Activated CD4-positive, alpha-beta T cell treated with anti-CD3 and anti-CD28 coated beads, Interleukin-2, amount 10 ng/mL, durations not matched to agents 7 days and 5 days (primary cell): ENCODE results near the gene STUM. TPM values are rescaled to one million over a fixed set of nuclear protein-coding genes. Genes with fewer than 3 reads are reported as not detected.

Experiments
- CTCF ChIA-PET: fragments of 350-600 bp; sonication (Branson Sonifier 250); formaldehyde crosslinking; loops from one replicate; lab custom pipeline; 2021; ENCODE audit warnings: antibody characterized with exemption; lab: Charles Lee
- POLR2A ChIA-PET: fragments of 350-600 bp; sonication (Branson Sonifier 250); formaldehyde crosslinking; loops from one replicate; lab custom pipeline; 2021; ENCODE audit warnings: antibody characterized with exemption; lab: Charles Lee
- DNase-seq: peaks from one replicate; pipeline ENCODE4 v3.0.0-alpha.2; 2020
- H3K27ac Mint-ChIP-seq: one replicate; pipeline ENCODE4 v1.8.0; 2021; ENCODE audit warnings: mild to moderate bottlenecking, moderate library complexity, mixed read lengths
- H3K27me3 Mint-ChIP-seq: one replicate; pipeline ENCODE4 v1.8.0; 2021; ENCODE audit warnings: mixed read lengths
- H3K36me3 Mint-ChIP-seq: one replicate; pipeline ENCODE4 v1.8.0; 2021; ENCODE audit warnings: low read depth, mixed read lengths
- H3K4me1 Mint-ChIP-seq: one replicate; pipeline ENCODE4 v1.8.0; 2021; ENCODE audit warnings: mixed read lengths
- H3K4me3 Mint-ChIP-seq: one replicate; pipeline ENCODE4 v1.8.0; 2021; ENCODE audit warnings: mild to moderate bottlenecking, moderate library complexity, mixed read lengths
- H3K9me3 Mint-ChIP-seq: one replicate; pipeline ENCODE4 v1.8.0; 2021; ENCODE audit warnings: mixed read lengths
- total RNA-seq, 2 experiments: library from RNA; stranded (reverse); gene quantifications; one replicate each; pipeline ENCODE4 v1.2.3, GENCODE V29; 2021

Gene STUM
- total RNA-seq, 2 experiments from 2014 or later, result not detected

DNA sequence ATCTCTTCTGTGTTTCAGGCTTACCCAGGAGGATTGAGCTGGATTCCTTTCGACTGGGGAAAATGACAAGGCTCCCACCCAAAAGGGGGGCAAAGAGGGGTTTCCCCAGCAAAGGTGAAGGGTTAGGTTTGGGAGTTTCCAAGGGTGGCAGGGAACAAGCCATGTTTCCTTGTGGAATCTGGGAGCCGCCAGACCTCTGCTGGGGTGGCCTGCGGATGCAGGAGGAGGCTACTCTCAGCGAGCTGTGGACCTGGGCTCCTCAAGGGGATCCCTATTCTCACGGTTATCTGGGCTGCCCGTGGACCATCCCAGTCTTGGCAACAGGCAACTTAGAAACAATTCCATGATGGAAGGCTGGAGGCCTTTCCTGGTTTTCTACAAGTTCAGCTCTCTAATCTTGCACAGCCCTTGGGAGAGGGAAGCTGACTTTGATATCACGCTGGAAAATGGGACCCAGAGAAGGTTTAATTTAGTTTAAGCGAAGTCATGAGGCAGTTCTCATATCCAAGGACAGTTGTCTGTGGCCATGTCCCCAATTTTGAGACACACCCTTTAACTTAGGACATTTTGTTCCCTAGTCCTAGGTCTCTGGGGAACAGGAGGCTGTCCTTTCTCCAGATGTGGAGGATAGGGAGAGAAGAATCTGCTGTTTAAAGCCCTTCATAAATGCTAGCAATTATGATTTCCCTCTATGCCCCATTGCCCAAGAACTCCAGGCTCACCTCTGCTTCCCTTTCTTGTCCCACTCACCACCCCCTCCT is 24.7 kb upstream of the STUM start:
- Mint-ChIP-seq H3K27ac (no peak overlapping the region), H3K9me3 (no peaks in the 10 kb centered on the region), H3K27me3 (peaks cover 3% of the 10 kb centered on the region), H3K36me3 (no peaks in the 10 kb centered on the region), H3K4me3 (no peak overlapping the region), H3K4me1 (no peaks in the 10 kb centered on the region)
- no peak for DNase-seq
- ChIA-PET POLR2A (no interaction called here), CTCF (no interaction called here)

DNA sequence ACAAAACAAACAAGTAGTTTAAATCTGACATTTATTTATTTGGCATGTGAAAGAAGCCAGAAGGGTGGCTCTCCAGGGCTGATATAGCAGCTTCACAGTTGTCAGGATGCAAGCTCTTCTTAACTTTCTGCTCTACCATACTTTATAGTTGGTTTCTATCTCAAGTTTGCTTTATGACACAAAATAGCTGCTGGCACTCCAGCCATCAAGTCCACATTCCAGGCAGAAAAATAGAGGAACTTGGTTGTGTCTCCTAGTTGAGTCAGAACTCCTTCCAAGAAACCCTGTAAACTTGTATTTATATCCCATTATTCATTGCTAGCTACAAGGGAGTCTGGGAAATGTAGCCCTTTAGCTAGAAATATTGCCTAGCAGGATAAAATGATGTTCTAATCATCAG is 24.0 kb upstream of the STUM start:
- DNase-seq, result no peak
- ChIA-PET POLR2A (no interaction called here), CTCF (interaction anchor here (0.7 to 1.0 kb wide), 2 partner anchors 10 to 16 kb away, joined by 3 read pairs; no protein-coding TSS in a partner anchor)
- no peaks in the 10 kb centered on the region for H3K9me3 Mint-ChIP-seq
- no peaks in the 10 kb centered on the region for H3K36me3 Mint-ChIP-seq
- H3K4me3 Mint-ChIP-seq, result no peak overlapping the region
- H3K4me1 Mint-ChIP-seq, result no peaks in the 10 kb centered on the region
- no peak overlapping the region for H3K27ac Mint-ChIP-seq
- peaks cover 3% of the 10 kb centered on the region for H3K27me3 Mint-ChIP-seq

DNA sequence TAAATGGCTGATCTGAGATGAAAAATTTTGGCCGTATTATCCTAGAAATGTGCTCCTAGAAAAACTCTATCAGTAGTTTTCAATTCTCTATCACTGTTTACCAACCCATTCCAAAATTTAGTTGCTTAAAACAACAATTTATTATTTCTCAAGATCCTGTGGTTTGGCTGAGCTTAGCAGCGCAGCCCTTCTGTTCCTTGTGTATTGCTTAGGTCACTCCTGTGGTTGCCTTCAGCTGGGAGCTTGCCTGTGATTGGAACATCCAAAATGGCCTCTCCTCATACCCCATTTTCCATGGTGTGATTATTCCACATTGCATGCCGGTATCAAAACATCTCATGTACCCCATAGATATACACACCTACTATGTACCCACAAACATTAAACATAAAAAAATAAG is 22.8 kb upstream of the STUM start:
- CTCF ChIA-PET, result interaction anchor here (1.0 to 1.1 kb wide), 2 partner anchors 35 to 51 kb away, joined by 3 read pairs; no protein-coding TSS in a partner anchor
- Mint-ChIP-seq H3K4me3 (no peak overlapping the region), H3K27ac (no peak overlapping the region), H3K27me3 (peaks cover 3% of the 10 kb centered on the region), H3K36me3 (no peaks in the 10 kb centered on the region), H3K4me1 (no peaks in the 10 kb centered on the region), H3K9me3 (no peaks in the 10 kb centered on the region)
- POLR2A ChIA-PET, result no interaction called here
- DNase-seq, result no peak

DNA sequence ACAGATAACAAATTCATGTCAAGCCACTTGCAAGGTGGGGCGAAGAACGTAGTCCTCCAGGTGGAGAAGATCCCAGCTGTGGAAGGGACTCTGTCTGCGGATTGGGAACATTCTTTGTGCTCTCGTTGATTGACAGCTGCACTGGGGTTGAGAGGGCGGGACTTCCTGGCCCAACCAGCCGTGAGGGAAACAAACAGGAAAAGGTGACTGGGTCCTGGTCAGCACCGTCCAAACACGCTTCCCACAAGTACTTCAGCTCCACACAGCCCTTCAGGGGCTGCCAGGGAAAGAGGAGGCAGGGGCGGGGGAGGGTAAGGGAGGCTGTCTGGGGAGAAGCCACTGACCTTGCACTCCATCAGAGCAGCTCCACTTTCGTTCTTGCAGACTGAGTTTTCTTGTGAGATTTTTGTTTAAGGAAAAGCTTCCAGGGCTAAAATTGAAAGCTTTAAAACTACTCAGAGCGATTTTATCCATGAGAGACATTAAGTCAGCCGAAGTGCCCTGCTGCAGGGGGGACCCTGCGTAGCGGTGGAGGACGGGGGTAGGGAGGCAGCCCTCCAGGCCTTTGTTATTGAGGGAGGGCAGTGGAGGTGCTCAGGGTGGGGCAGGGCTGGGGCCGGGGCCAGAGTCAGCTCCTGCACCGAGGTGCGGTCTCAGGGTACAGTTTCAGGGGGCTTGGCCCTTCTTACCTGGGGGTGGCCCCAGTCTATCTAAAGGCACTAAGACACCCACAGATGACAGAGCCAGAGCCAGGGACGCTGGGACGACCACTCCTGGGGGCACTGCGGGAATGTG is 21.6 kb upstream of the STUM start:
- Mint-ChIP-seq H3K9me3 (no peaks in the 10 kb centered on the region), H3K4me3 (no peak overlapping the region), H3K27ac (no peak overlapping the region), H3K36me3 (no peaks in the 10 kb centered on the region), H3K27me3 (peaks cover 10% of the 10 kb centered on the region), H3K4me1 (no peaks in the 10 kb centered on the region)
- POLR2A ChIA-PET, result no interaction called here
- CTCF ChIA-PET, result interaction anchor here (1.0 to 1.1 kb wide), 2 partner anchors 36 to 52 kb away, joined by 3 read pairs; no protein-coding TSS in a partner anchor
- no peak for DNase-seq

DNA sequence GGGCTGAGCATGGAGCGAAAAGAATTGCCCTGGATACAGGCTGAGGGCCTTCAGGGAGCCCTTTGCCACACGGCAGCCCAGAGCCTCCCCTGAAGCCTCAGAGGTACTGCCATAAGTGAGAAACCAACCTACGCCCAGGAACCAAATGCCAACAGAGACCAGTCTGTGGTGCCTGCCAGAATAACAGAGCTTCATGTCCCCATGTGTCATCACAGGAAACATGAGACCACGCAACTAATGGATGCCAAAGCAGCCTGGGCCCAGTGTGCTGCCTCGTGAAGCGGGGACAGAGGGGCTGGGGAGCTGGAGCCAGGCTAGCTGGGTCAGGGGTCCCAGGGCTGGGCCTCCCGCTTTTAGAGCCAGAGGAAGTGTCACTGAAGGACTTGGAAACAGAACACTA is 18.7 kb upstream of the STUM start:
- Mint-ChIP-seq H3K27ac (no peak overlapping the region), H3K27me3 (peaks cover 8% of the 10 kb centered on the region), H3K4me1 (no peaks in the 10 kb centered on the region), H3K4me3 (no peak overlapping the region), H3K9me3 (no peaks in the 10 kb centered on the region), H3K36me3 (no peaks in the 10 kb centered on the region)
- ChIA-PET POLR2A (no interaction called here), CTCF (interaction anchor here (1.0 kb wide), 1 partner anchor 122 kb away, joined by 3 read pairs; the partner anchor contains the start of gene PARP1)
- DNase-seq, result no peak

DNA sequence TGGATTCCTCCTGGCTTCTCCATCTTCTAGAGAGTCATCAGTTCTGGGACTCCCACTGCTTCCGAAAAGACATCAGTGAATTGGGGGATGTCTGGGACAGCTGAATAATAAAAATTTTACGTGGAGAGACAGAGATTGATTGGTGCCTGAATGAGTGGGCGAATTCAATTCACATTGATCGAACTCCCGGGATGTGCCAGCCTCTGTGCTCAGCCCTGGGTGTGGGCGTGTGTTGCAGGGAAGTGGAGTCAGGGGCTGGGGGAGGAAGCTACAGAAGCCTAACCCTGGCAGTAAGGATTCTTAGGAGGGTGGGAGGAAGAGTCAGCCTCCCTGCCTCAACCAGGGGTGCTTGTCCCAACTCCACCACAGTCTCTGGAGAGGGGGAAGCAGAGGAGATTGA is 18.0 kb upstream of the STUM start:
- H3K36me3 Mint-ChIP-seq, result no peaks in the 10 kb centered on the region
- H3K27ac Mint-ChIP-seq, result no peak overlapping the region
- H3K9me3 Mint-ChIP-seq, result no peaks in the 10 kb centered on the region
- peaks cover 6% of the 10 kb centered on the region for H3K27me3 Mint-ChIP-seq
- no peak overlapping the region for H3K4me3 Mint-ChIP-seq
- ChIA-PET POLR2A (no interaction called here), CTCF (no interaction called here)
- no peaks in the 10 kb centered on the region for H3K4me1 Mint-ChIP-seq
- no peak for DNase-seq

DNA sequence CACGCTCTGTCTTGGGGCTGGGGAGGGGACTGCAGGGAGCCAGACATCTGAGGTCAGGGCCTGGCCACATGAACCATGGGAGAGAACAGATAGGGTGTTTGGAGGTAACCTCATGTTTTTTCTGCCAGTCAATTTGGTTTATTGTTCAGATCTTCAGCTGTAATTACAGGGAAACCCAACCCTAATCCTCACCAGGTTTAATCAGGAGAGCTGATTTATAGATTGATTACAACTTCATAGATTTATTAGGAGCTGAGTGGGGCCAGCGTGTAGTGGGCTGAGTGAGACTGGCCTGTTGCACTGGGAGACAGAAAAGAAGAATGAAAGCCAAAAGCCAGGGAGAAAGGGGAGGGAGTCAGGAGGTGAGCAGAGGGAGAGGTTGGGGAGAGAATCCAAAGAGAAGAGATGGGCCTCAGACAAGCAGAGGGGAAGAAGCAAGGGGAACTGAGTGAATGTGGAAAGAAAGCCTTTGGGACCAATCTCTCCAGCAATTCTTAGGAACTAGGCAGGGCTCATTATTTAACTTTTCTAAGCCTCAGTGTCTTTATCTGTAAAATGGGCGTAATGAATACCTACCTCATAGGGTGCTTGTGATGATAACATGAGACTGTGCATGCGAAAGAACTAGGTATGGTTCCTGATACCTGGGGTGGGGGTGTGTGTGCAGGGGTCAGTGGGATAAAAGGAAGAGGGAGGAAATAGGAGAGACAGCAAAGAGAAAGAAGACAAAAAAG is 17.0 kb upstream of the STUM start:
- ChIA-PET POLR2A (no interaction called here), CTCF (no interaction called here)
- Mint-ChIP-seq H3K27ac (no peak overlapping the region), H3K27me3 (peaks cover 6% of the 10 kb centered on the region), H3K4me1 (no peaks in the 10 kb centered on the region), H3K4me3 (no peak overlapping the region), H3K9me3 (no peaks in the 10 kb centered on the region), H3K36me3 (no peaks in the 10 kb centered on the region)
- DNase-seq, result no peak

DNA sequence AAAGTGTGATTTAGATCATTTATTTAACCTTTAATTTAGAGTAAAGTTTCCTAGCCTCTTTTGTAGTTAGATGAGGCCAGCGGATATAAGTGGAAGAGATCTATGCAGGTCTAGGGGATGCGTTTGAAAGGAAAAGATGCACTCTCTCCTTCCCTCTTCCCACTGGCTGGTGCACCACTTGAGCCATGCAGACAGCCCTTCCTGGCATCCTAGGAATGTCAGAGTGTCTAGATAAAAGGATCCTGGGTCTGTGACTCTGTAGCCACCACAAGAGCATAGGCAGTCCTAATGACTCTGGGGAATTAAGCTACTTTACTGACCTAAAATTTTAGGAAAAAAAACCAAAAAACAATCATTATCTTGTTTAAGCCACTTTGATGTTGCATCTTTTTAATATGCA is 16.0 kb upstream of the STUM start:
- H3K36me3 Mint-ChIP-seq, result no peaks in the 10 kb centered on the region
- H3K9me3 Mint-ChIP-seq, result no peaks in the 10 kb centered on the region
- H3K4me1 Mint-ChIP-seq, result no peaks in the 10 kb centered on the region
- ChIA-PET POLR2A (no interaction called here), CTCF (interaction anchor here (1.0 kb wide), 1 partner anchor 11 kb away, joined by 4 read pairs; no protein-coding TSS in a partner anchor)
- no peak overlapping the region for H3K4me3 Mint-ChIP-seq
- no peak overlapping the region for H3K27ac Mint-ChIP-seq
- peaks cover 6% of the 10 kb centered on the region for H3K27me3 Mint-ChIP-seq
- DNase-seq, result no peak

DNA sequence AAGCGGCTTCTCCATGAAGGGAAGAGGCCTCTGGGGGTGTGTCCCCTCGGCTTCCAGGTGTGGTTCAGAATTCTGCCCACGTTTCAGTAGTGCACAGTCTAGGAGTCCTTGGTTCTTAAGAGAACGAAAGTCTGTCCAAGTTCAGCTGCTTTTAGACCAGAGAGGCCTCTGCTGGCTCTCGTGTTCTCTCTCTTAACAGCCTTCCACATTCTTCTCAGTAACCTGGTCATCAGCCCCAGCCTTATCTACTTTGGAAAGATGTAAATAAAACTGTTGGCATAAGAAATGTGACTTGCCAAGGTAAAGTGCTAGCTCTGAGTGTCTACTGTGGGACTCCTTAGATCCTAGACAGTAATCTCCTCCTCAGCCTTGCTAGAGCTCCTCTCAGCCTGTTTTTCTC is 15.3 kb upstream of the STUM start:
- Mint-ChIP-seq H3K4me3 (no peak overlapping the region), H3K27me3 (peaks cover 6% of the 10 kb centered on the region), H3K36me3 (no peaks in the 10 kb centered on the region), H3K4me1 (no peaks in the 10 kb centered on the region), H3K9me3 (no peaks in the 10 kb centered on the region), H3K27ac (no peak overlapping the region)
- DNase-seq, result no peak
- POLR2A ChIA-PET, result no interaction called here
- CTCF ChIA-PET, result interaction anchor here (0.7 to 1.0 kb wide), 2 partner anchors 10 to 460 kb away, joined by 3 to 4 read pairs; no protein-coding TSS in a partner anchor

DNA sequence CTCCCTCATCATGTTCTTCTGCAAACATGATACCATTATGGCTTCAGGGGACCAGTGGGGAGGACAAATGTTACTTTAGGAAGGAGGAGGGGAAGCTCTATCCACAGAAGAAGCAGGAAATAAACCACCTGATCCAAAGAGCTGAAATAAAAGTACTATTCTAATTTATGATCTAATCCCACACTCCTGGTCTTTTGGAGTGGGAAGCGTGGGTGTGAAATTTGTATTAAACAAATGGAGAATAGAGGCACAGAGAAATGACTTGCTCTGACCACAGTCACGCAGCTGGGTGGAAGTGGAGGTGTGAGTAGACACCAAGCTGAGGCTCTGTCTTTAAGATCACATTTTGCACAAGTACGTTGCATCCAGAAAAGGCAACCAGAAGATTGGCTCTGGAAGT is 14.5 kb upstream of the STUM start:
- Mint-ChIP-seq H3K9me3 (no peaks in the 10 kb centered on the region), H3K27me3 (peaks cover 6% of the 10 kb centered on the region), H3K27ac (no peak overlapping the region), H3K4me1 (no peaks in the 10 kb centered on the region), H3K36me3 (no peaks in the 10 kb centered on the region), H3K4me3 (no peak overlapping the region)
- POLR2A ChIA-PET, result no interaction called here
- no peak for DNase-seq
- CTCF ChIA-PET, result interaction anchor here (1.2 to 1.3 kb wide), 2 partner anchors 9 to 42 kb away, joined by 3 read pairs; no protein-coding TSS in a partner anchor

DNA sequence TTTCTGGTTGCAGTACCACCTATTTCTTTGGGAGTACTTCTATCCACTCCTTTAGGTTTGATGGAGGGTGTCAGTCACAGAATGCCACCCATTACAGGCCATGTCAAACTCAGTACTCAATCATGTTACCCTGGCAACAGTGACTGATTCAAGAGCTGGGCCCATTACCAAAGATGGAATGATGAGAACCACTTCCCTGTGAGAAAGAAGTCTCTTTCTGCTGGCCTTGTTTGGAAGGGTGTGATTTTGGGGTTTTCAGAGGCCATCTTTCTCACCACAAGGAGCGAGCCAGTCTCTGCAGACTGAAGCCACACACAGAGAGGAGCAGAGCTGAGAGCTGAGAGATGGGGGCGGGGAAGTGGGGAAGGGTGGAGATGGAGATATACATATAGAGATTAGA is 13.9 kb upstream of the STUM start:
- ChIA-PET CTCF (interaction anchor here (1.2 to 1.3 kb wide), 2 partner anchors 10 to 43 kb away, joined by 3 read pairs; no protein-coding TSS in a partner anchor), POLR2A (no interaction called here)
- DNase-seq, result no peak
- no peaks in the 10 kb centered on the region for H3K36me3 Mint-ChIP-seq
- H3K9me3 Mint-ChIP-seq, result no peaks in the 10 kb centered on the region
- H3K27me3 Mint-ChIP-seq, result peaks cover 6% of the 10 kb centered on the region
- no peaks in the 10 kb centered on the region for H3K4me1 Mint-ChIP-seq
- no peak overlapping the region for H3K4me3 Mint-ChIP-seq
- H3K27ac Mint-ChIP-seq, result no peak overlapping the region

DNA sequence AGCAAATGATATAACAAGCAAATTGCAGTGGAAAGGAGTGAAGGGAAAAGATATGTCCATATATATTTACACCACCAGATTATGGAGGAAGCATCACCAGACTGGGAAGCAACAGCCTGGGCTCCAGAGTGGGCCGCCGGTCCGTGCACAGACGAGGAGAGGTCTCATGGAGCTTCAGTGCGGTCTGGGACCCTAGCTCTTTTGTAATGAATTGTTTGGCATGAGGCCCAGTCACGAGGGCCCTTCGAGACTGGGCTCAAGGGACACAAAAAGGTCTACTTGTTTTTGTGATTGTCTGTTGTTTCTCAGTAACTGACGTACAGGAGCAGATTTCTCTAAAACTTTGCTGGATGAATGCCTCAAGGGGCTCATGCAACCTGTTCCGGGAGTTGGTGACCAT is 12.9 kb upstream of the STUM start:
- H3K9me3 Mint-ChIP-seq, result no peaks in the 10 kb centered on the region
- H3K27ac Mint-ChIP-seq, result no peak overlapping the region
- ChIA-PET POLR2A (no interaction called here), CTCF (interaction anchor here (0.6 kb wide), 1 partner anchor 9 kb away, joined by 4 read pairs; no protein-coding TSS in a partner anchor)
- no peaks in the 10 kb centered on the region for H3K36me3 Mint-ChIP-seq
- no peaks in the 10 kb centered on the region for H3K4me1 Mint-ChIP-seq
- H3K27me3 Mint-ChIP-seq, result peaks cover 6% of the 10 kb centered on the region
- no peak overlapping the region for H3K4me3 Mint-ChIP-seq
- no peak for DNase-seq
